ENCODE measurements around the gene CYS1. TPM values are rescaled to one million over a fixed set of nuclear protein-coding genes. Genes with fewer than 3 reads are reported as not detected.

Gene CYS1
- total and polyA plus RNA-seq, 2 of the 13 experiments (the other 11 are each of a cell fraction or from before 2014, with no cell fraction given), result 0.04 TPM; not detected in 1

GRCh38 chr2:10042301-10043161, 37.7 kb downstream of the CYS1 start (continued):
- TF ChIP-seq MTA3 (CRISPR knock-in tag; IDR thresholded peaks at IDR 0.05) (no peak), SRF (IDR thresholded peaks at IDR 0.05; ENCODE audit: low read depth, low read length) (no peak), ZNF24 (IDR thresholded peaks at IDR 0.05) (no peak), FOSL1 (CRISPR knock-in tag; IDR thresholded peaks at IDR 0.05; ENCODE audit: borderline replicate concordance) (no peak), UBTF (CRISPR knock-in tag; IDR thresholded peaks at IDR 0.05) (peak; percentile 17; the same call in 1 of the 2 replicates), PHF8 (CRISPR knock-in tag; IDR thresholded peaks at IDR 0.05) (no peak; the same call in 1 of the 2 replicates), MYC (CRISPR knock-in tag; IDR thresholded peaks at IDR 0.05; ENCODE audit: borderline replicate concordance) (no peak; the same call in 1 of the 2 replicates), MATR3 (CRISPR knock-in tag; IDR thresholded peaks at IDR 0.05) (no peak), HIVEP1 (CRISPR knock-in tag; IDR thresholded peaks at IDR 0.05) (no peak), HMGXB4 (CRISPR knock-in tag; IDR thresholded peaks at IDR 0.05; ENCODE audit: borderline replicate concordance in 1 of 2, low read depth in 1 of 2) (0 out of 4 replicates have a peak, but pooled peaks of 1 of the 2 experiments have one; percentile 1), RXRA (CRISPR knock-in tag; IDR thresholded peaks at IDR 0.05) (no peak; the same call in none of the 2 replicates), POLR2A (IDR thresholded peaks at IDR 0.05; ENCODE audit: insufficient read depth in 1 of 2, low read depth in 2 of 2, low read length in 2 of 2) (no peak), ZNF274 (CRISPR knock-in tag; IDR thresholded peaks at IDR 0.05) (peak; percentile 17; the same call in 1 of the 2 replicates), ZNF781 (CRISPR knock-in tag; IDR thresholded peaks at IDR 0.05; ENCODE audit: borderline replicate concordance, not compliant biosample characterization) (peak; percentile 75), SATB2 (CRISPR knock-in tag; IDR thresholded peaks at IDR 0.05) (no peak), TFDP2 (CRISPR knock-in tag; IDR thresholded peaks at IDR 0.05) (no peak), MTF1 (CRISPR knock-in tag; IDR thresholded peaks at IDR 0.05) (no peak), ZMAT3 (CRISPR knock-in tag; conservative IDR thresholded peaks at IDR 0.05) (peak; percentile 1; the same call in 1 of the 2 replicates), ZNF652 (CRISPR knock-in tag; IDR thresholded peaks at IDR 0.05; ENCODE audit: borderline replicate concordance, low read depth) (no peak), ZNF235 (CRISPR knock-in tag; IDR thresholded peaks at IDR 0.05; ENCODE audit: borderline replicate concordance) (peak; percentile 8; the same call in 1 of the 2 replicates), NFYC (CRISPR knock-in tag; IDR thresholded peaks at IDR 0.05) (no peak), ZBTB37 (CRISPR knock-in tag; IDR thresholded peaks at IDR 0.05) (0 out of 2 replicates have a peak, but pooled peaks have one; percentile 37)

All from HepG2 (cell line).